GM23338 (cell line): ENCODE measurements around the gene SLC25A11. TPM values are rescaled to one million over a fixed set of nuclear protein-coding genes. Genes with fewer than 3 reads are reported as not detected.

Source experiments
- ATAC-seq: fragments of 200-7000 bp; cut with Tn5 transposase; 3 replicates; pipeline ENCODE4 v1.9.1; 2020
- DNase-seq: peaks from one replicate; pipeline ENCODE4 v3.0.0-alpha.2; 2015; ENCODE audit warnings: low spot score
- H2AFZ ChIP-seq: fragments of 200-600 bp; sonication (generic); 2 replicates; pipeline ENCODE4 v1.8.0; 2016; ENCODE audit warnings: antibody characterized with exemption, mild to moderate bottlenecking, moderate library complexity
- H3F3A ChIP-seq: fragments of 200-600 bp; sonication (generic); replicated peaks from 2 replicates; pipeline ENCODE4 v1.8.0; 2017; ENCODE audit warnings: antibody characterized with exemption, mixed run types, low read depth
- H3K27ac ChIP-seq: fragments of 200-600 bp; sonication (generic); 2 replicates; pipeline ENCODE4 v1.6.1; 2016; ENCODE audit warnings: low read depth
- H3K27me3 ChIP-seq: fragments of 200-600 bp; sonication (generic); 2 replicates; pipeline ENCODE4 v1.8.0; 2016; ENCODE audit warnings: mild to moderate bottlenecking, mixed run types, moderate library complexity; ENCODE audit not compliant: insufficient read depth
- H3K36me3 ChIP-seq: fragments of 200-600 bp; sonication (generic); 2 replicates; pipeline ENCODE4 v1.8.0; 2016; ENCODE audit warnings: mild to moderate bottlenecking; ENCODE audit not compliant: insufficient read depth
- H3K4me1 ChIP-seq: fragments of 200-600 bp; sonication (generic); 2 replicates; pipeline ENCODE4 v1.8.0; 2016; ENCODE audit warnings: mild to moderate bottlenecking, moderate library complexity; ENCODE audit not compliant: insufficient read depth
- H3K4me2 ChIP-seq: fragments of 200-600 bp; sonication (generic); 2 replicates; pipeline ENCODE4 v1.7.1; 2017; ENCODE audit warnings: mixed run types
- H3K4me3 ChIP-seq: fragments of 200-600 bp; sonication (generic); 2 replicates; pipeline ENCODE4 v1.6.1; 2016; ENCODE audit warnings: mixed run types
- H3K79me2 ChIP-seq: fragments of 200-600 bp; sonication (generic); replicated peaks from 2 replicates; pipeline ENCODE4 v1.8.0; 2017; ENCODE audit warnings: mild to moderate bottlenecking; ENCODE audit not compliant: insufficient read depth
- H3K9me2 ChIP-seq: fragments of 200-600 bp; sonication (generic); 2 replicates; pipeline ENCODE4 v1.8.0; 2017; ENCODE audit not compliant: insufficient read depth
- H4K20me1 ChIP-seq: fragments of 200-600 bp; sonication (generic); replicated peaks from 2 replicates; pipeline ENCODE4 v1.8.0; 2017; ENCODE audit warnings: mild to moderate bottlenecking; ENCODE audit not compliant: insufficient read depth
- H3K27ac Mint-ChIP-seq: 2 replicates; pipeline ENCODE4 v1.8.0; 2020; ENCODE audit warnings: inconsistent platforms, mild to moderate bottlenecking, moderate library complexity, mixed read lengths
- H3K27me3 Mint-ChIP-seq: 3 replicates; pipeline ENCODE4 v1.8.0; 2022; ENCODE audit warnings: low read depth, mild to moderate bottlenecking, moderate library complexity, mixed read lengths, inconsistent platforms; ENCODE audit not compliant: insufficient read depth, poor library complexity
- H3K36me3 Mint-ChIP-seq: 3 replicates; pipeline ENCODE4 v1.8.0; 2021; ENCODE audit warnings: low read depth, mild to moderate bottlenecking, inconsistent platforms, moderate library complexity, mixed read lengths
- H3K4me1 Mint-ChIP-seq: 3 replicates; pipeline ENCODE4 v1.8.0; 2020; ENCODE audit warnings: mild to moderate bottlenecking, inconsistent platforms, mixed read lengths
- H3K4me3 Mint-ChIP-seq: 3 replicates; pipeline ENCODE4 v1.8.0; 2021; ENCODE audit warnings: moderate library complexity, mild to moderate bottlenecking, inconsistent platforms, mixed read lengths
- H3K9me3 Mint-ChIP-seq: 3 replicates; pipeline ENCODE4 v1.8.0; 2020; ENCODE audit warnings: moderate library complexity, mild to moderate bottlenecking, inconsistent platforms, mixed read lengths
- CREB1 ChIP-seq: fragments of 250-450 bp; sonication (Bioruptor Pico); IDR thresholded peaks from 2 replicates; pipeline ENCODE4 v1.5.0; 2020; ENCODE audit warnings: low read depth, mild to moderate bottlenecking, moderate library complexity
- CTCF ChIP-seq, 2 experiments: fragments of 200-600 bp in 1 of 2; sonication (generic) in 1 of 2; conservative IDR thresholded peaks; 2 replicates each; pipeline versions ENCODE4 v1.5.1 to v1.6.1; 2016 to 2017; ENCODE audit warnings: antibody characterized with exemption in 2 of 2, low read depth in 2 of 2, mild to moderate bottlenecking in 2 of 2, moderate library complexity in 1 of 2
- ETS1 ChIP-seq: IDR thresholded peaks from 2 replicates; pipeline ENCODE4 v1.6.1; 2016; ENCODE audit warnings: antibody characterized with exemption
- EZH2 ChIP-seq: fragments of 200-600 bp; sonication (generic); IDR thresholded peaks from one replicate; pipeline ENCODE4 v1.8.0; 2017; ENCODE audit warnings: antibody characterized with exemption, mild to moderate bottlenecking, low read depth; ENCODE audit not compliant: unreplicated experiment
- EZH2phosphoT487 ChIP-seq: fragments of 200-600 bp; sonication (generic); IDR thresholded peaks from one replicate; pipeline ENCODE4 v1.8.1; 2018; ENCODE audit warnings: antibody characterized with exemption; ENCODE audit not compliant: unreplicated experiment
- JUNB ChIP-seq: IDR thresholded peaks from one replicate; pipeline ENCODE4 v1.6.1; 2016; ENCODE audit warnings: antibody characterized with exemption; ENCODE audit not compliant: unreplicated experiment
- NANOG ChIP-seq: IDR thresholded peaks from 2 replicates; pipeline ENCODE4 v1.6.1; 2016; ENCODE audit warnings: antibody characterized with exemption, borderline replicate concordance
- POLR2AphosphoS5 ChIP-seq: IDR thresholded peaks from 2 replicates; pipeline ENCODE4 v1.6.1; 2016; ENCODE audit warnings: antibody characterized with exemption, low read depth
- REST ChIP-seq: IDR thresholded peaks from one replicate; pipeline ENCODE4 v1.6.1; 2018; ENCODE audit warnings: antibody characterized with exemption; ENCODE audit not compliant: unreplicated experiment
- STAT1 ChIP-seq: IDR thresholded peaks from one replicate; pipeline ENCODE4 v1.6.1; 2016; ENCODE audit warnings: antibody characterized with exemption; ENCODE audit not compliant: unreplicated experiment
- ZNF114 ChIP-seq: fragments of 250-450 bp; sonication (Bioruptor Pico); IDR thresholded peaks from 2 replicates; pipeline ENCODE4 v1.5.0; 2020; ENCODE audit warnings: mild to moderate bottlenecking, moderate library complexity
- ZNF331 ChIP-seq: fragments of 250-450 bp; sonication (Bioruptor Pico); IDR thresholded peaks from 2 replicates; pipeline ENCODE4 v1.5.0; 2020; ENCODE audit warnings: low read depth, mild to moderate bottlenecking, moderate library complexity
- ZNF462 ChIP-seq: fragments of 250-450 bp; sonication (Bioruptor Pico); IDR thresholded peaks from 2 replicates; pipeline ENCODE4 v1.5.0; 2020; ENCODE audit warnings: mild to moderate bottlenecking, moderate library complexity
- polyA plus RNA-seq: library from polyadenylated mRNA; unstranded; fragments of >200 nt; fragmentation: Nextera tagmentation; extraction: Ambion mirVana; gene quantifications from 2 replicates; pipeline ENCODE4 v1.2.1, GENCODE V29; 2016
- total RNA-seq: library from RNA; depleted of rRNA; stranded (reverse); fragments of >200 nt; shearing (Covaris generic); gene quantifications from 2 replicates; pipeline ENCODE4 v1.2.3, GENCODE V29; 2014

Gene SLC25A11
- total and polyA plus RNA-seq, 2 experiments from 2014 or later: 37.8 to 73.6 TPM

- Histone ChIP-seq H2AFZ (peak overlapping the region; percentile 63), H3K36me3 (no peaks in the 10 kb centered on the region; the same call in 1 of the 2 replicates), H3K4me1 (peaks cover 26% of the 10 kb centered on the region), H3K27ac (peak overlapping the region; percentile 97), H3K4me2 (peak overlapping the region; percentile 99), H3K27me3 (peaks cover 7% of the 10 kb centered on the region; the same call in 1 of the 2 replicates), H3K79me2 (peaks cover 38% of the 10 kb centered on the region), H4K20me1 (0 out of 2 replicates have a peak, but pooled peaks cover 9% of the 10 kb centered on the region), H3F3A (peaks cover 19% of the 10 kb centered on the region; the same call in 1 of the 2 replicates), H3K9me2 (no peaks in the 10 kb centered on the region), H3K4me3 (peak overlapping the region; percentile 59)
- H3K27ac Mint-ChIP-seq: no peak overlapping the region
- peaks cover 35% of the 10 kb centered on the region for H3K4me1 Mint-ChIP-seq
- ATAC-seq (peak; percentile 2), DNase-seq (peak; percentile 59)
- peaks cover 65% of the 10 kb centered on the region for H3K36me3 Mint-ChIP-seq
- TF ChIP-seq EZH2phosphoT487 (no peak), ETS1 (no peak), STAT1 (no peak), POLR2AphosphoS5 (no peak), CTCF (conservative IDR thresholded peaks at IDR 0.05; ENCODE audit: low read depth in 2 of 2) (no peak), EZH2 (no peak), REST (no peak), CREB1 (CRISPR knock-in tag) (no peak), JUNB (no peak), NANOG (no peak), ZNF462 (CRISPR knock-in tag) (no peak), ZNF114 (CRISPR knock-in tag) (no peak), ZNF331 (CRISPR knock-in tag) (no peak)
- H3K9me3 Mint-ChIP-seq: peaks cover 18% of the 10 kb centered on the region
- peaks cover 29% of the 10 kb centered on the region for H3K27me3 Mint-ChIP-seq
- H3K4me3 Mint-ChIP-seq: no peak overlapping the region
Measured at GRCh38 chr17:4968486-4969046, 28.7 kb upstream of the SLC25A11 start.
